NCI-H460 (cell line): ENCODE measurements around the gene DIRAS1. TPM values are rescaled to one million over a fixed set of nuclear protein-coding genes. Genes with fewer than 3 reads are reported as not detected.

Experiments used
- DNase-seq: peaks from one replicate; pipeline ENCODE4 v3.0.0-alpha.2; 2016; ENCODE audit warnings: low read depth; ENCODE audit errors: extremely low read depth
- polyA plus RNA-seq: library from polyadenylated mRNA; depleted of rRNA; stranded (reverse); fragments of >200 nt; gene quantifications from 2 replicates; pipeline ENCODE4 v1.2.3, GENCODE V29; 2014; cell fraction: nucleus; rRNA removed
- total RNA-seq: library from RNA; depleted of rRNA; stranded (reverse); fragments of >200 nt; shearing (Covaris generic); gene quantifications from 2 replicates; pipeline ENCODE4 v1.2.3, GENCODE V29; 2014; rRNA removed

The DIRAS1 gene
- 0.54 and 1.0 TPM in 2 replicates for total RNA-seq
- polyA plus RNA-seq = 0.85 and 1.0 TPM in 2 replicates

GRCh38 chr19:2720777-2721569, at the start of gene DIRAS1:
Gene DIRAS1, minus strand, starts transcription at chr19:2721372. Its CDS starts 3,566 bp downstream, at chr19:2717806.
- DNase-seq = no peak

GRCh38 chr19:2770055-2771013, 49.2 kb upstream of the DIRAS1 start:
- no peak for DNase-seq

DNA sequence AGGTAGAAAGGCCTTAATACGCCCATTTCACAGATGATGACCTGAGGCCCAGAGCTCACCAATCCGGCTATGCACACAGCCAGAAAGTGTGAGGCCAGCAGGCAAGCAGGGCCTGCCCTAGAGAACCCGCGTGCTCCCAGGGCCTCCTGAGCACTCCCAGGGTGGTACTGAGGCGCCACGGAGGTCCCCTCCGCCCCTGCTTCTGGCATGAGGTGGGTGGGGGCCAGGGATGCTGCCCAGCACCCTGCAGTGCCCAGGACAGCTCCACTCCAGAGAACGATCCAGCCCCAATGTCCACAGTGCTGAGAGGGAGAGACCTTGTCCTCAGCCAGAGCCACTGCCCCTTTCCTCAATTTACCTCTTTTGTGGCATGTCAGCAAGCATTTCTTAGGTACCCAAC, 48.0 kb upstream of the DIRAS1 start:
- no peak for DNase-seq

DNA sequence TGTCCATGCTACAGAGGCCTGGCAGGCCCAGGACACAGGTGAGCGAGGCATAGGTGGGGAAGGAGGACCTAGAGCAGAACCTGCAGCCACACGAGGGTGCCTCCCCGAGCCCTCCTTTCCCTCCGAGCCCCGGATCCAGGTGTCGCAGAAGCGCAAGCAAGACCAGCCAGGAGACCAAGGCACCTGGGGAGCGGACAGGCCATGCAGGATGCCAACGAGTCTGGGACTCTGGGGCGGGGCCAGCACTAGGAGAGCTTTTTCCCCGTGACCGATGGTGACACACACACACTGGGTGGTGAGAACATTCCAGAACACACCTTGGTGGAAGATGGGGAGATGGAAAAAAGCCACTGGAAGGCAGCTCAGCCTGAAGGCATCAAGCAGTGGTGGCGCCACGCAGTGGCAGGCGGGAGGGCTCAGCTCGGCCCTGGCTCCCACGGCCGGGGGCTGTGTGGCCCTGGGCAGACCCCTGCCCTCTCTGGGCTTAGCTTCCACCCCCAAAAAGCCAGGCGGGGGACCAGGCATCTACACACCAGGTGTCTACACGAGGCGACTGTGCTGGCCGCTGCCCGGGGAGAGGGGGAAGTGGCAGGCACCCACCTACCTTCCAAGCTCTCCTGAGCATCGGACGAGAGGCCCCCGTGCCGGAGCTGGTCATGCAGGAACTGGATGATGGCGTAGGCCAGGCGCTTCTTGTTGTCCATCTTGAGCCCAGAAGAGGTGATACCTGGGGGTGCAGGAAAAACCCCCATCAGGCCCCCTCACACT, 47.4 kb upstream of the DIRAS1 start:
- no peak for DNase-seq

DNA sequence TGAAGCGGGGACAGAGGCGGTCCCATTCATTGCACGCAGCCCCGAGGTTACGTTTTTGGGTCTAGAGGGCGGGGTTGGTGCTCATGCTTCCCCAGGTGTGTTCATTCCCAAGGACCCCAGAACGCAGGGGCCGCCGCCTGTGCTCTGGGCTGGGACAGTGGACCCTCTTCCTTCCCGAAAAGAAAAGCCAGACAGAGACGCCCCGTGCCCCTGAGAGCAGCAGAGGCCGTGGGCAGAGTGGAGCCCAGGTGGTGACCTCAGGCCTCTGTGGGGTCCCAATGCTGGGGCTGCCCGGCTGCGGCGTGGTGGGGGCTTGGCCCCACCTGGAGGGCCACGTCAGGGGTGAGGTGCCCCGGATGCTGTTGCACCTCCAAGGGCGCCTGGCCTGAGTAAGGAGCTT, 46.5 kb upstream of the DIRAS1 start:
- DNase-seq = no peak

GRCh38 chr19:2766594-2767372, 45.6 kb upstream of the DIRAS1 start:
- DNase-seq = no peak

GRCh38 chr19:2765376-2765775, 44.2 kb upstream of the DIRAS1 start:
- DNase-seq = no peak

- no peak for DNase-seq
These were observed 43.8 kb upstream of the DIRAS1 start for GRCh38 chr19:2764945-2765344.

GRCh38 chr19:2763687-2764086, 42.5 kb upstream of the DIRAS1 start:
- no peak for DNase-seq

DNA sequence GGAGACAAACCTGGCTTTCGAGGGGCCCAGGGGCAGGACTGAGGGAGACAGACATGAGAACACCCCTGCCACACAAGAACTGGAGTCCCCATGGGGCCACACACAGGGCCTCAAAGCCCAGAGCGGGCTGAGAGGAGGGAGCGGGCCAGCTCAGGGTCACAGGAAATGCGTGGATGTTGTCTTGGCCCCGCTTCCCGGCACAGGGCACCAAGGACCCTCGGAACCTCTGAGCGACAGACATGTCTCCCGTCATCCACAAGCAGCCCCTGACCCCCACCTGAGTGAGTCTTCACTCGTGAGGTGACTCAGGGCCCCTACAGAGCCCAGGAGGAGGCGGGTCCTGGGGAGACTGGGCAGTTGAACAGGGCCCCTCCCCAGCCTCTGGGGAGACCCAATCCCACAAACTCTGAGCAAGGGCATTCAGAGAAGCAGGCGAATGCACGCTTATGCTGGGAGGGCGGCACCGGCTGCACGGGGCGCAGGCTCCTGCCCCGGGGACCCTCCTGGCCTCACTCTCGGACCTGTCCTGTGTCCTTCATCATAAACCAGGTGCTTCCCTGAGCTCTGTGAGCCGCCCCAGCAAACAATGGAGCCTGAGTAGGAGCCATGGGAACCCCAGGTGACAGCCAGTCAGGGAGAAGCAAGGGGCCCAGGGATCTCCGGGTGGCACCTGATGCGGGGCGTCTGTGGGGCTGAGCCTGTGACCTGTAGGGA, 41.8 kb upstream of the DIRAS1 start:
- no peak for DNase-seq

DNA sequence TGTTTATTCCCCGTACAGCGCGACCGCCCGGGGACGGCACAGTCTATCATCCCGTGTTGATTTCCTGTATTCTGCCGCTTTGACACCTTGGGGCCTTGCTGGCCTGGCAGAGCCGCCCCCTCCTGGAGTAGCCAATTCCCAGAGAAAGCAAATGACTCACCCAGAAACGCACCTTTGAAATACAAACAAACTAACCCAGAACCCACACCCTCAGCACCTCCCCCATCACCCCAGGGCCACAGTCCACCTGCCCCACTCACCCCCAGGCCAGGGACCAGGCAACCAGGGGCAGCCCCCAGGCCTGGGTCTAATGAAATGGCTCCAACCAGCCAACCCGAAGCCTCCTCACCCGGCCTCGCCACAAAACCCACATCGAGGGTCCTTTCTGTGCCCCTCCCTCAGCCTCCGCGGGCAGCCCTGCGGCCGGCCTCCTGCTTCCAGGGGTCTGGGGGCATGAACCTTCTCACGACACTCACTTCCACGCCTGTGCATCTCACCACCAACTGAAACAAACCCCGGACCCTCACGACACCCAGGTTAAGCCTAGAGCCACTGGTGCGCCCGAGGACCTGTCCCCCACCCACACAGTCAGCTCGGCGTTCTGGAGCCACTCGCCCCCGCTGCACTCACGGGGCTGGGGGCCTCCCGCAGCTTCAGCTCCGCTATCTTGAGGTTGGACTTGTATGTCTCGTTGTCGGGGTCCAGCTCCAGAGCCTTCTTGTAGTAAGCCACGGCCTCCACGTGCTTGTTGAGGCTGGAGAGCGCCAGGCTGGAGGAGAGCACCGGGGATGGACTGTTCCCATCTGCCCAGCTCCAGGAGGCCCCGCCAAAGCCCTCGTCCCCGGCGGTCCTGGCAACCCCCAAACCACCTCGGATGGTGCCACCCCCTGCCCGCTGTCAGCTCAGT, 41.0 kb upstream of the DIRAS1 start:
- no peak for DNase-seq

DNA sequence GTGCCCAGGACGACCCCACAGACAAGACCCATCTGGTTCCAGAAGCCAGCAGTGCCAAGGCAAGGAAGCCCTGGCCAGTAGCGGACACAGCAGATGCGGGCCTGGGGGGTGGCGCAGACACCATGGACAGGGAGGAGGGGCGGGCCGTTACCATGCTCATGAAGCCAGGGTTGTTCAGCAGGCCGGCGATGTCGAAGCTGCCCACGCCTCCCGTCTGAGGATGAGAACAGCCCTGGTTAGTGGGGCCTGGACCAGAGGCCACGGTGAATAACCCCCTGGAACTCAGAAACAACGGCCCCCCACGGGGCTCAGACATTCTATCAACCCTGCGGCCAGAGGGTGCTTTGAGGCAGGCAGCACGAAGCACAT, 40.1 kb upstream of the DIRAS1 start:
- no peak for DNase-seq

DNA sequence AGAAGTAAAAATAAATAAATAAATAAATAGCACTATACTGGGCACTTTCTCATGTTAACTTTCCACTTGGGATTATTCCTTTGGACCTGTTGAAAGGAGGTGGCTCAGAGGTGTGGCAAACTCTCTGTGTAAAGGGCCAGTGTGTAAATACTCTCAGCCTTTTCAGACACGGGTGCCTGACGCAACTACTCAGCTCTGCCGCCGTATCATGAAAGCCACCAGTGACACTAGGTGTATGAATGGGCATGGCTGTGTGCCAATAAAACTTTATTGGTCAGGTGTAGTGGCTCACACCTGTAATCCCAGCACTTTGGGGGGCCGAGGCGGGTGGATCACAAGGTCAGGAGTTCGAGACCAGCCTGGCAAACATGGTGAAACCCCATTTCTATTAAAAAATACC, 38.8 kb upstream of the DIRAS1 start:
- DNase-seq = no peak

- no peak for DNase-seq
These were observed 38.2 kb upstream of the DIRAS1 start for GRCh38 chr19:2759362-2759761.

- no peak for DNase-seq
These were observed 37.6 kb upstream of the DIRAS1 start for GRCh38 chr19:2758601-2759313.

DNA sequence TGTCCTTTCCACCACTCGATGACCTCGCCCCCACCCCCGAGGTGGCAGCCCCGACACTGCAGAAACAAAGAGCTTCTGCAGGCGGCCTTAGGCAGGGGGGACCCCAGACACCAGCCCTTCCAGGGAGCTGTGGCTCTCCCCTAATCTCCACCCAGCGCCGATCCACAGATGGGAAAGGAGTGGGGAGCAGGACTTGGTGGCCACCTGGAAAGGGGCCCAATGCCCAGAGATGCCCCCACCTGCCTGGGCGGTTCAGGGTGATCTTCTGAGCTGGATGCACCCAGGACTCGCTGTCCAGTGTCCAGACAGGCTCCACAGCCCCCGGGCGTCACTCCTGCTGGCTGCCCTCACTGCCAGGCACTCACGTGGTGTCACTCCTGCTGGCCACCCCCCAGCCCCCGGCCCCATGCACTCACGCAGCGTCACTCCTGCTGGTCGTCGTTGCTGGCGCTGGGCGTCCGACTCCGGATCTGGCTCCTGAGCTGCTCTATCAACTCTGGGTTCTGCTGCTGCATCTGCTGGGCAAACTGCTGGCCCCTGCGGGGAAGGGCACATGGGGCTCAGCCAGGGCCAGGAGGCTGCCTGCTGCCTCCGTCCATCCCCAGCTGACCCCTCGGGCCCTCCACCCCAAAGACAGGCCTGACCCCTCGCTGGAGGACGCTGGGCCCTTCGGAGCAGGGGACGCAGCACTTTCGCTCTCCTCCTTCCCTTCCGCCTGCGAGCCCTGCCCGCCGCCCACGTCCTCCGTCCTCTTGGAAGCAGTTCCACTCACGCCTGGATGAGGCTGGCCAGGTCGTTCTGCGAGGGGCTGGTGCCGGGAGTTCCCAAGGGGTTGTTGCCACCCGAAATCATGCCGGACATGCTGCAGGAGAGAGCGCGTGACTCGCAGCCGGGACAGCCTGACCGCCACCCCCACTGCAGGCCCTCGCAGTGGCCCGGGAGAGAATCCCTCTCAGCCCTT, 36.0 kb upstream of the DIRAS1 start:
- no peak for DNase-seq

DNA sequence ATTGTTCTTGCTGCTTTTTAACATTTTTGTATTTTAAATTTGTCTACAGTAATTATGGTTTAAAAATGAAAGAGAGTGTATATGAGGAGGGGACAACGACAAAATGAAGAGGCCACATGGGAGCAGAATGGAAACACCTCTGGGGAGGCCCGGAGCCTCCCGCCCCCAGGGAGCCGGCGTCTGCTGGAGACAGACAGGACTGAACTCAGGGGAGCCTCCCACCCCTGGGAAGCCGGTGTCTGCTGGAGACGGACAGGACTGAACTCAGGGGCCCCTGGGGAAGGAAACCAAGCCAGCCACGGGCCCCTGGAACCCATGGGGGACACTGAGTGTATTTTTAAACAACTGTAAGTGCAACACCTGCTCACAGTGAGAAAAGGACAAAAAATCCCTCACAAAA, 35.3 kb upstream of the DIRAS1 start:
- no peak for DNase-seq
